Mucosa of stomach (tissue), 1 donor: Measurements from ENCODE around the gene BICC1.

Experiments used
- H3K27me3 ChIP-seq: one replicate; pipeline ENCODE4 v1.7.0; 2013; ENCODE audit warnings: mild to moderate bottlenecking, low read length; ENCODE audit not compliant: control insufficient read depth, insufficient read depth
- H3K36me3 ChIP-seq: one replicate; pipeline ENCODE4 v1.7.0; 2013; ENCODE audit warnings: low read length; ENCODE audit not compliant: control insufficient read depth, insufficient read depth
- H3K4me1 ChIP-seq: one replicate; pipeline ENCODE4 v1.7.0; 2013; ENCODE audit warnings: mild to moderate bottlenecking, low read length; ENCODE audit not compliant: control insufficient read depth, insufficient read depth
- H3K4me3 ChIP-seq: one replicate; pipeline ENCODE4 v1.7.0; 2013; ENCODE audit warnings: low read length
- H3K9ac ChIP-seq: one replicate; pipeline ENCODE4 v1.7.0; 2013; ENCODE audit warnings: mild to moderate bottlenecking, low read length, moderate library complexity
- H3K9me3 ChIP-seq: one replicate; pipeline ENCODE4 v1.7.0; 2013; ENCODE audit warnings: mild to moderate bottlenecking, low read length, moderate library complexity; ENCODE audit not compliant: control insufficient read depth
- donor health status: Pancreatic carcinoma.

The BICC1 gene

GRCh38 chr10:58704671-58705141, 192.0 kb downstream of the BICC1 start:
- Histone ChIP-seq H3K4me3 (no peak overlapping the region), H3K27me3 (no peaks in the 10 kb centered on the region), H3K9ac (no peak overlapping the region)

GRCh38 chr10:58706836-58707235, 194.2 kb downstream of the BICC1 start:
- Histone ChIP-seq H3K36me3 (no peaks in the 10 kb centered on the region), H3K9ac (no peak overlapping the region), H3K4me3 (no peak overlapping the region), H3K9me3 (no peaks in the 10 kb centered on the region), H3K4me1 (no peaks in the 10 kb centered on the region), H3K27me3 (no peaks in the 10 kb centered on the region)

More at GRCh38 chr10:58704671-58705141, 192.0 kb downstream of the BICC1 start:
- no peaks in the 10 kb centered on the region for H3K4me1 ChIP-seq
- no peaks in the 10 kb centered on the region for H3K36me3 ChIP-seq
- H3K9me3 ChIP-seq = no peaks in the 10 kb centered on the region

GRCh38 chr10:58712141-58712540, 199.5 kb downstream of the BICC1 start:
- no peaks in the 10 kb centered on the region for H3K36me3 ChIP-seq
- no peak overlapping the region for H3K9ac ChIP-seq
- H3K4me1 ChIP-seq = no peaks in the 10 kb centered on the region
- no peaks in the 10 kb centered on the region for H3K27me3 ChIP-seq
- no peaks in the 10 kb centered on the region for H3K9me3 ChIP-seq
- no peak overlapping the region for H3K4me3 ChIP-seq

- H3K27me3 ChIP-seq = no peaks in the 10 kb centered on the region
- H3K9ac ChIP-seq = no peak overlapping the region
- no peaks in the 10 kb centered on the region for H3K9me3 ChIP-seq
- H3K4me1 ChIP-seq = no peaks in the 10 kb centered on the region
- H3K36me3 ChIP-seq = no peaks in the 10 kb centered on the region
- no peak overlapping the region for H3K4me3 ChIP-seq
Measured at GRCh38 chr10:58712982-58713381, 200.3 kb downstream of the BICC1 start.

- no peaks in the 10 kb centered on the region for H3K27me3 ChIP-seq
- no peaks in the 10 kb centered on the region for H3K9me3 ChIP-seq
- no peak overlapping the region for H3K4me3 ChIP-seq
- H3K4me1 ChIP-seq = no peaks in the 10 kb centered on the region
- H3K9ac ChIP-seq = no peak overlapping the region
- no peaks in the 10 kb centered on the region for H3K36me3 ChIP-seq
Measured at GRCh38 chr10:58714409-58714808, 201.7 kb downstream of the BICC1 start.

- Histone ChIP-seq H3K27me3 (no peaks in the 10 kb centered on the region), H3K9ac (no peak overlapping the region), H3K4me1 (no peaks in the 10 kb centered on the region), H3K4me3 (no peak overlapping the region), H3K36me3 (no peaks in the 10 kb centered on the region), H3K9me3 (no peaks in the 10 kb centered on the region)
Measured at GRCh38 chr10:58715061-58715460, 202.4 kb downstream of the BICC1 start.

GRCh38 chr10:58718596-58718995, 205.9 kb downstream of the BICC1 start:
- Histone ChIP-seq H3K4me1 (no peaks in the 10 kb centered on the region), H3K9me3 (no peaks in the 10 kb centered on the region), H3K9ac (no peak overlapping the region), H3K36me3 (no peaks in the 10 kb centered on the region), H3K27me3 (no peaks in the 10 kb centered on the region), H3K4me3 (no peak overlapping the region)

- Histone ChIP-seq H3K9me3 (no peaks in the 10 kb centered on the region), H3K36me3 (no peaks in the 10 kb centered on the region), H3K4me3 (no peak overlapping the region), H3K27me3 (no peaks in the 10 kb centered on the region), H3K9ac (no peak overlapping the region), H3K4me1 (no peaks in the 10 kb centered on the region)
Measured at GRCh38 chr10:58721601-58722281, 209.1 kb downstream of the BICC1 start.

GRCh38 chr10:58723186-58723585, 210.5 kb downstream of the BICC1 start:
- Histone ChIP-seq H3K27me3 (no peaks in the 10 kb centered on the region), H3K4me1 (no peaks in the 10 kb centered on the region), H3K9me3 (no peaks in the 10 kb centered on the region), H3K36me3 (no peaks in the 10 kb centered on the region), H3K4me3 (no peak overlapping the region), H3K9ac (no peak overlapping the region)

GRCh38 chr10:58723966-58724365, 211.3 kb downstream of the BICC1 start:
- Histone ChIP-seq H3K27me3 (no peaks in the 10 kb centered on the region), H3K4me3 (no peak overlapping the region), H3K4me1 (no peaks in the 10 kb centered on the region), H3K9ac (no peak overlapping the region), H3K36me3 (no peaks in the 10 kb centered on the region), H3K9me3 (no peaks in the 10 kb centered on the region)

- Histone ChIP-seq H3K9ac (no peak overlapping the region), H3K36me3 (no peaks in the 10 kb centered on the region), H3K4me1 (no peaks in the 10 kb centered on the region), H3K27me3 (no peaks in the 10 kb centered on the region), H3K4me3 (no peak overlapping the region), H3K9me3 (no peaks in the 10 kb centered on the region)
Measured at GRCh38 chr10:58724781-58725180, 212.1 kb downstream of the BICC1 start.

GRCh38 chr10:58725901-58726300, 213.2 kb downstream of the BICC1 start:
- no peaks in the 10 kb centered on the region for H3K4me1 ChIP-seq
- no peak overlapping the region for H3K4me3 ChIP-seq
- no peaks in the 10 kb centered on the region for H3K27me3 ChIP-seq
- H3K9me3 ChIP-seq = no peaks in the 10 kb centered on the region
- no peak overlapping the region for H3K9ac ChIP-seq
- H3K36me3 ChIP-seq = no peaks in the 10 kb centered on the region

GRCh38 chr10:58727633-58728032, 215.0 kb downstream of the BICC1 start:
- no peaks in the 10 kb centered on the region for H3K9me3 ChIP-seq
- no peak overlapping the region for H3K4me3 ChIP-seq
- no peaks in the 10 kb centered on the region for H3K36me3 ChIP-seq
- no peaks in the 10 kb centered on the region for H3K4me1 ChIP-seq
- no peaks in the 10 kb centered on the region for H3K27me3 ChIP-seq
- no peak overlapping the region for H3K9ac ChIP-seq
